SKM-1 treated with dmso at 0.1 percent for 144 hours (cell line): ENCODE data around the gene AGPAT2.

Experiments used
- DNase-seq: peaks from one replicate; lab custom pipeline; 2025; ENCODE audit not compliant: unreplicated experiment; lab: John Stamatoyannopoulos, UW

AGPAT2 gene

DNA sequence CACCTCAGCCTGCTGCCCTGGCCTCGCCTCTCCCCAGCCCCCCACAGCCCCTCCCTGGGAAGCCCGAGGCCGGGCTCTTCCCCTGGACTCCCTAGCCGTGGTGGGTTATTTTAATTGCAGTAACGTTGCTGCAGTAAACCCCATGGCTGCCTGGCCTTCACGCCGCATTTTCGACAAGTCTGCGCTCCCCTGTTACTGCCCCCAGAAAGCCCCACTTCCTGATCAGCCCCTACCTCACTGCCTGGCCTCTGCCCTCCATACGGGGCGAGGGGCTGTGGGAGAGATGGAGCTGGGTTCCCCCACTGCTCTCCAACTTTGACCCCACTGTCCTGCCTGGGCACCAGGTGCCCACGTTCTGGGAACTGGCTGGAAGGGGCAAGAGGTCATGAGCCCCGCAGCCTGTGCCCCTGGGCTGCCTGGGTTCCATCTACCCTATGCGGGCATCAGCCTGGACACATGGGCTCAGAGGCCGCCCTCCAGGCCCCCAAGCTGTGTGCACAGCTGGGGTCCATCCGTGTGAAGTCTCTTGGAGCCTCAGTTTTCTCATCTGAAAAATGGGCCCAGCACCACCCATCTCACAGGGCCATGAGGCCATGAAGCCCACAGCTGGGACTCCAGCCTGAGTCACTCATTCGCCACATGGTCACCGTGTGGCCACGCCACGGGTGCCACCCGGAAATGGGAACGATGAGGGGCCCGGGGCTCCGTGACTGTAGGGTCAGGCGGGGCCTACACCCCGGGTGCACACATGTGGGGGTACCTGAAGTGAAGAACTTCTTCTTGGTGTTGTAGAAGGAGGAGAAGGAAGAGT lies 13.1 kb downstream of the AGPAT2 start:
- no peak for DNase-seq

DNA sequence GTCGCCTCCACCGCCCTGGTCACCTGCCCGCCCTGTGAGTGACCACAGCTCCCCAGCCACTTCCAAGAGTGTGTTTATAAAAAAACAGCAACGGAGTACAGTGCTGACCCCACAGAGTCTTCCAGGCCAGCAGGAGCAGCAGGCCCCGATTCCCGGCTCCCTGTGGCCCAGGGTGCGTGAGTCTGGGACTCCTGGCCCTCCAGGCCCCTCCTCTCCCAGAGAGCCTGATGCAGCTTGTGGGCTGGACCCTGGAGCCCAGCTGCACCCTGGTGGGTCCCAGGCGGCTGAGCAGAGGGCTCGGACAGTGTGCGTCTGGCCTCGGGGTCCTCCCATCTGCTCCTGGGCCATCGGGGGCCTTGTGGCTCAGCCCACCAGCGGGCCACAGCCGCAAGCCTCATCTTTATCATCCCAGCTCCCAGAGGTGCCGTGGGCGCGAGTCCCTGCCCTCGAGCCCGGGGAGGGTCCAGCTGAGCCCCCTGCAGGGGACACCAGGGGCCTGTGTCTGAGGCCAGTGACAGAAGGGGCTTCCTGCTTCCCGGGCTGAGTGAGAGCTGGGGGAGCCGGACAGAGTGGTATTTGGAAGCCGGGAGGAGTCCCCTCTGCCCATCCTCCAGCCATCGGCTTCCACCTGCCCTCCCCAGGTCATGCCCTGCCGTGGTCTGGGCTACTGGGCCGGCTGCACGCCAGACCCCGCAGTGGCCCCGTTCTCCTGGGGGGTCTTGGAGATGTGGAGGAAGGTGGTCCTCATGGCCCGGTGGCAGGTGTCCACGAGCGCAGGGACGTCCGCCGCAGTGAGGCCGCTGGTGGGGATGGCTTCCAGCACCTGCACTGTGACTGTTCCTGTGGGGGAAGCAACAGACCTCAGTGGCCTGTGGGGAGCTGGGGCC lies 13.9 kb downstream of the AGPAT2 start:
- no peak for DNase-seq

DNA sequence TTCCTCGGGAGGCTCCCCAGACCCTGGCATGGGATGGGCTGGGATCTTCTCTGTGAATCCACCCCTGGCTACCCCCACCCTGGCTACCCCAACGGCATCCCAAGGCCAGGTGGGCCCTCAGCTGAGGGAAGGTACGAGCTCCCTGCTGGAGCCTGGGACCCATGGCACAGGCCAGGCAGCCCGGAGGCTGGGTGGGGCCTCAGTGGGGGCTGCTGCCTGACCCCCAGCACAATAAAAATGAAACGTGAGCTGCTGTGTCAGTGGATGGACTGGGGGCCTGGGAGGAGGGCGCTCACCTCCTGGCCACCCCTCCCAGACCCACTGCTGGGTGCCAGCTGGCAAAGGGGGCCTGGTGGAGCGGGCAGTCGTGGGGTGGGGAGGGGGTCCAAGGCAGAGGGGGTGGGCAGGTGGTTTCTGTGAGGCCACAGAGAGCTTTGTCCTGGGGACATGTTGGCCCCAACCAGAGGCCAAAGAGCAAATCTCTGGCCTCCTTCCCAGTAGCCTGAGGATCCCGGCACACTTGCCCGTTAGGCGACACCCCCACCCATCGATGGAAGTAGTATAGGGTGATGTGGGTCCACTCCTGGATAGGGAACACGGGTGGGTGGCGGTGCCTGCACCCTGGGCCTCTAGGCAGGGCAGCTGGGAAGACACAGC lies 14.7 kb downstream of the AGPAT2 start:
- no peak for DNase-seq

DNA sequence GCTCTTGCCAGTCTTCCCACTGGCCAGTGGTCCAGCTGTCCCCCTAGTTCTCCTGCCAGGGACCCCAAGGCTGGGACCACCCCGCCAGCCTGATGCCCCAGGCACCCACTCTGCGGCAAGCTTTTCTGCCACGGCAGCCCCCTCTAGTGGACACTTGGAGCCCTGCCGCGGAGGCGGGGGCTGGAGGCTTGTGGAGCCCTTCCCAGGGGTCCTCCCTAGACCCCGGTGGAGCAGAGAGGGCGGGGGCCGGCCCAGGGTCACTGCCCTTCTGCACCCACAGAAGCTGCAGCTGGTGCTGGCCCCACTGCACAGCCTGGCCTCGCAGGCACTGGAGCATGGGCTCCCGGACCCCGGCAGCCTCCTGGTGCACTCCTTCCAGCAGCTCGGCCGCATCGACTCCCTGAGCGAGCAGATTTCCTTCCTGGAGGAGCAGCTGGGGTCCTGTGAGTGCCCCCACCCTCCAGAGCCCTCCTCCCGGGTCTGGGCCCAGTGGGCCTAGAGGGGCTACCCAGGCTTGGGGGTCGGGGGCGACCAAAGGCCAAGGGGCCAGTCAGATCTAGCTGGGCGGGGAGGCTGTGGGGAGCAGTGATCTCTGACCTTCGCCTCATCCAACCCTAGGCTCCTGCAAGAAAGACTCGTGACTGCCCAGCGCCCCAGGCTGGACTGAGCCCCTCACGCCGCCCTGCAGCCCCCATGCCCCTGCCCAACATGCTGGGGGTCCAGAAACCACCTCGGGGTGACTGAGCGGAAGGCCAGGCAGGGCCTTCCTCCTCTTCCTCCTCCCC lies 15.4 kb downstream of the AGPAT2 start:
- DNase-seq, result no peak

DNA sequence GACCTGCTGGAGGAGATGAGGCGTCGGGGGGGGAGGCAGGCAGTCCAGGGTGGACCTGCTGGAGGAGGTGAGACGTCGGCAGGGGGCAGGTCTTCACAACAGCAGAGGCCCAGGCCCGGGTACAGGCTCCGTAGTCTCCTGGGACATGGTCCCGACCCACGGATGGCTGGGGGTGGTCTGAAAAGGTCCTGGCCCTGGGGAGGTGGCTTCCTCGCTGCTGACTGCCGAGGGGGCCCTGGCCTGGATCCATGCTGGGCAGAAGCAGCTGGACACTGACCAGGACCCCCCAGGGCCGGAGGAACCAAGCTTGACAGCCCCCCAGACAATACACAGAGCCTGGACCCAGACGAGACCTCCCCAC lies 16.0 kb downstream of the AGPAT2 start:
- no peak for DNase-seq

DNA sequence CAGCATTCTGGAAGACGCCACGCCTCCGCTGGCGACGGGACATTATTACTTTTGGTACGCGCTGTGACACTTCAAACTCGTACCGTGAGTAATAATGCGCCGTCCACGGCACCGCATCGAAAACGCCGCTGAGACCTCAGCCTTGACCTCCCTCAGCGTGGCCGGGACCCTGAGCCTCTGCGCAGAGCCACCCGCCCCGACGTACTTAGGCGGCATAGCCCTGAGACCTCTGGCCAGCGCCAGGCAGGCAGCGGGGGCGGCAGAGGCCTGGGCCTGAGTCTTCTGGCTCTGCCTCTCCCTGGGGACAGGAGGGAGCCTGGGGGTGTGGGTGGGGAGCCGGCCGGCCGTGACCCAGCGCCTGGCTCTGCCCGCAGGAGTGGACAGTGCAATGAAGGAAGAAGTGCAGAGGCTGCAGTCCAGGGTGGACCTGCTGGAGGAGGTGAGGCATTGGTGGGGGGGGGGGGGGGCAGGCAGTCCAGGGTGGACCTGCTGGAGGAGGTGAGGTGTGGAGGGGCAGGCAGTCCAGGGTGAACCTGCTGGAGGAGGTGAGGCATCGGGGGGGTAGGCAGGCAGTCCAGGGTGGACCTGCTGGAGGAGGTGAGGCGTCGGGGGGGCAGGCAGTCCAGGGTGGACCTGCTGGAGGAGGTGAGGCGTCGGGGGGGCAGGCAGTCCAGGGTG lies 16.5 kb downstream of the AGPAT2 start:
- DNase-seq, result no peak

DNA sequence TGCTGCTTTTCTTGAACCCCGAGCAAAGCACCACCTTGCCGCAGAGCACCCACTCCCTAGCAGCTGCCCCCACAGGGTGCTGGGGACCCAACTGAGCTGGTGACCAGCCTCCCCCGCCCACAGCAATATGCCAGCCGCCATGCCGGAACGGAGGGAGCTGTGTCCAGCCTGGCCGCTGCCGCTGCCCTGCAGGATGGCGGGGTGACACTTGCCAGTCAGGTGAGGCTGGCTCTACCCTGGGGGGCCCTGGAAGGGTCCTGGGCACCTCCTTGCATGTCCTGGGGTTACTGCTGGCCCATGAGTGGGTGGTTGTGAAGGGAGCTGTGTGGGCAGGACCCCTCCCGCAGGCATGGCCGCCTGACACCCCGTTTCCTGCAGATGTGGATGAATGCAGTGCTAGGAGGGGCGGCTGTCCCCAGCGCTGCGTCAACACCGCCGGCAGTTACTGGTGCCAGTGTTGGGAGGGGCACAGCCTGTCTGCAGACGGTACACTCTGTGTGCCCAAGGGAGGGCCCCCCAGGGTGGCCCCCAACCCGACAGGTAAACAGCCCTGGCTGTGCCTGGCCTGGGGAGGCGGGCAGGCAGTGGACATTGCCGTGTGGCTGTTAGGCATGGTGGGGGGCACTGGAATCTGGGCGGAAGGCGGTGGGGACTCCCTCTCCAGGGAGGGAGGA lies 17.3 kb downstream of the AGPAT2 start:
- no peak for DNase-seq

DNA sequence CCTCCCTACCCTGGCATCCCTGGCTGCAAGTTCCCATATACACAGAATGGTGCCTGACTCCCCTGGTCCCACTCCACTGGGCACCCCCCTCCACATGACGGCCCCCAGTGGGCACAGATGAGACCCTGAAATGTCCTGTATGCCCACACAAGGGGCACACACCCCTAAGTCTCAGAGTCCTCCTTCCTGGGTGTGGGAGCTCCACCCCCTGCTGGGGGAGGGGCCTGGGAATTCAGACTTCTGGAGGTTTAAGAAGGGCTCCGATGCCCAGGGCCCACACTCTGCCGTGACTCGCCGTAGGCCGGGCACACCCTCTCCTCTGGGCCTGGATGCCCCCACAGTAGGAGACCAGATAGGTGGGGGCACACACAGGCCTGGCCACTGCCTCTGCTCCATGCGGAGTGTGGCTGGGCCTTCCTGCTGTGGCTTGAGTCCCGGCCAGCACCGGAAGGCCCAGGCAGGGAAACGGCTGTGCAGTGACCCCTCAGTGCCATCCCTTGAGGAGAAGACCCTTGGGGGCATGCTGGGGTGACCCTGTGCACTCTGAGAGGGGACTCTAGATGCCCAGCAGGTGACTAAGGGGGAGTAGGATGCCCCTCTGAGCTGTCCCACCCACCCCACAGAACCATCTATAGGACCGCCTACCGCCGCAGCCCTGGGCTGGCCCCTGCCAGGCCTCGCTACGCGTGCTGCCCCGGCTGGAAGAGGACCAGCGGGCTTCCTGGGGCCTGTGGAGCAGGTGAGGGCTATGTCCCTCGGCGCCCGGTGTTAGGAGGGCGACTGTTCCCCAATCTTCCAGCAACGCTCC lies 18.1 kb downstream of the AGPAT2 start:
- no peak for DNase-seq

DNA sequence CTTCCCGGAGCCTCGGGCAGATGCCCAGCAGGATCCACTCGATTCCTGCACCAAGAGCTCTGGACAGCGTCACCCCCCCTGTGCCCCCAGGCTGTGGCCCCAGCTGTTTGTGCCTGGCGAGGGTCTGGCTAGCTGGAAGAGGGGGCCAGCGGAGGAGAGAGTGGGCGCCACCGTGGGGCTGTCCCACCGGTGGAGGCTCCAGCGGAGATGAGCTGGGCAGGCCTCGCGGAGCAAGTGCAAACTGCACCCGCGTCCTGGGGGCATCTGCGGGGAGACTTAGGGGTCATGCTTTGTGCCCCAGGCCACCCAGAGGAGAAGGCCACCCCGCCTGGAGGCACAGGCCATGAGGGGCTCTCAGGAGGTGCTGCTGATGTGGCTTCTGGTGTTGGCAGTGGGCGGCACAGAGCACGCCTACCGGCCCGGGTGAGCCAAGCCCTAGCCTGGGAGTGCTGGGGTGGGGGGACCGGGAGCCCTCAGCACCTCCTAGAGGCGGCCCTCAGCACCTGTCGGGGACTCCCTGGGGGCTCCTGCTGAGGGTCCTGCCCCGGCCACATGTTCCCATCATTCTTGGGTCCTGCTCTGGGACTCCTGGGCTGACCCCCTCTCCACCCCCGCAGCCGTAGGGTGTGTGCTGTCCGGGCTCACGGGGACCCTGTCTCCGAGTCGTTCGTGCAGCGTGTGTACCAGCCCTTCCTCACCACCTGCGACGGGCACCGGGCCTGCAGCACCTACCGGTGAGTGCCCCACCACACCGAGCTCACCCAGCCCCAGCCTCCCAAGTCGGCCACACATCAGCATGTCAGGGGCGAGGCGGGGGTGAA lies 19.1 kb downstream of the AGPAT2 start:
- DNase-seq, result no peak

DNA sequence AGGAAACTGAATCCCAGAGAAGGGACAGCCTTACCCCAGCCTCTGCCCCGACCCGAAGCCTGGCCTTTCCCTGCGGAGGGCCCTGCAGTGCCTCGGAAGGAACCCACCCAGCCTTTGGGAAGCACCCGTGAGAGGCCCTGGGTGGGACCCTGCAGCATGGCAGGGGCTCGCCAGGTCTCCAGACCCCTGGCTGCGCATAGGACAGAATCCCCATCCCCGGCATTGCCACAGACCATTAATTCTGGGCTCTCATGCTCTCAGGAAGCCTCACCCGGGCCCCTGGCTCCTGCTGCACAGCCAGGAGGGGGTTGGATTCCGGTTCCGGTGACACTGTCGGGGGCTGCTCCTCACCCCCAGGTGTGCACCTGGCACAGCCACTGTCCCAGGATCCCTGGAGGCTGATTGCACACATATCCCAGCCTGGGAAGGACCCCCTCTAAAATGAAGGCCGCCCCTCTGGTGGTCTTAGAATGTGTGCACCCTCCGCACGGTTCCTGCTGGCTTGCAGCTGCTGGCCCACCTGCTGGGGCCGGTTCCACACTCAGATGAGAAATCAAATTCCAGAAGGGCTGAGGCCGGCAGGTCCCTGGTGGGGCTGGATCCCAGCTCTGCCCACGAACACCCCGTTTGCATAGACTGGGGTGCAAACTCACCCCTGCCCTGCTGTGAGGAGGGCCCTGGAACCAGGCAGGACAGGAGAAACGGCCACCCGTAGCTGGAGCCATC lies 19.9 kb downstream of the AGPAT2 start:
- DNase-seq, result no peak

DNA sequence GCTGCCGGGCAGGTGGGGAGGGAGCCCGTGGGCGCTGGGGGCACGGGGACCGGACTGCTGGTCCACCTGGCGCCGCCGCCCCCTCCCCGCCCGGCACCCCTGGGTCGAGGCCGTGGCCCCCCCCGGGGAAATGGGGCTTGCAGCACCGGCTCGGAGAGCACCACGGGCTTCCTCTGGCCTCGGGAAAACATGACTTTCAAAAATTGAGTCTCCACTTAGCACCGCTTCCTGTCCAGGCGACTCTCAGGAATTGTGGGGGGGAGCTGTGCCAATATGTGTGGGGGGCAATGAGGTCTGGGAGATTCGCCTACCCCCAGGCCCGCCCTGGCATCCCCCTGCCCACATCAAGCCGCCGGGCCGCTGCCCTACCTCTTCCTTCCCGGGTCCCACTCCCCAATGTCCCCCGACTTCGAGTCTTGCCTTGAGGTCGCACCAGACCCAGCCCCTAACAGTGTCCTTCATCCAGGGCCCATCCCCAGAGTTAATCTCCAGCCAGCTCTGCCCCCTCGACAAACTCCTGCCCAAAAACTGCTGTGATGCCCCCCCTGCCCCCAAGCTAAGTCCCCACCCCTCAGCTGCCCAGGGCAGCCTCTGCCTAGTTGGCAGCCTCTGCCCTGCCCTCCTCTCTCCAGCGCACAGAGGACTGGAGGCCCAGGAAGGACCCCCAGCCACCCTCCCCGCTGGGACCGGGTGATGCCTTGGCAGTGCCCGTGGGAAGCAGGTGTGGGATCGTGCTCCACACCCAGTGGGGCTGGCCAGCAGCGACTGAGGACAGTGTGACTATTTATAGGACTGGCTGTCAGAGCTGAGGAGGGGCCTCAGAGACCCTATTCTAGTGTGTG lies 20.7 kb downstream of the AGPAT2 start:
- DNase-seq, result no peak

DNA sequence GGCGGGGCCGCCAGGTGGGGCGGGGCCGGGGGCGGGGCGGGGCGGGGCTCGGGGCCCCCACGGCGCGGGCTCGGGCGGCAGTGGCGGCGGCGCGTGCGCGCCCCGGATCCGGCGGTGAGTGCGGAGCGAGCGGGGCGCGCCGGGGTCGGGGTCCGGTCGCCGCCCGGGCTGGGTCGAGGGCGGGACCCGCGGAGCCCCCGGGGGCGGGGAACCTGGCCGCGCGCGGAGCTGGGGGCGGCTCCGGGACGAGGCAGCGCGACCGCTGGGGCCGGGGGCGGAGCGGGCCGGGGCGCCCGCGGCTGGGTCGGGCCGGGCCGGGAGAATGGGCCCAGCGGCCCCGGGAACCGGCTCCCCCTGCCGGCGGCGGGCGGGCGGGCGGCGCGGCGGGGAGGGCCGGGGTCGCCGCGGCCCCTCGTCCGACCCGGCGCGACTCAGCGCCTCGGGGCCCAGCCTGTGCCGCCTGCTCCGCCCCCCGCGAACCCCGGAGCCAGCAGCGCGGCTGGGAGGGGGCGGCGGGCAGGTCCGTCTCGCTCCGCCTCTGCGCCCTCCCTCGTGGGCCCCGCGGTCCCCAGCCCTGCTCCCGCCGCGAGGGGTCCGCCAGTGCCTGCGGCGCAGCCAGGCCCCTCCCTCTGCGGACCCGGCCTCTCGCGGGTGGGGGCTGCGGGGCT lies 21.4 kb downstream of the AGPAT2 start:
- no peak for DNase-seq

DNA sequence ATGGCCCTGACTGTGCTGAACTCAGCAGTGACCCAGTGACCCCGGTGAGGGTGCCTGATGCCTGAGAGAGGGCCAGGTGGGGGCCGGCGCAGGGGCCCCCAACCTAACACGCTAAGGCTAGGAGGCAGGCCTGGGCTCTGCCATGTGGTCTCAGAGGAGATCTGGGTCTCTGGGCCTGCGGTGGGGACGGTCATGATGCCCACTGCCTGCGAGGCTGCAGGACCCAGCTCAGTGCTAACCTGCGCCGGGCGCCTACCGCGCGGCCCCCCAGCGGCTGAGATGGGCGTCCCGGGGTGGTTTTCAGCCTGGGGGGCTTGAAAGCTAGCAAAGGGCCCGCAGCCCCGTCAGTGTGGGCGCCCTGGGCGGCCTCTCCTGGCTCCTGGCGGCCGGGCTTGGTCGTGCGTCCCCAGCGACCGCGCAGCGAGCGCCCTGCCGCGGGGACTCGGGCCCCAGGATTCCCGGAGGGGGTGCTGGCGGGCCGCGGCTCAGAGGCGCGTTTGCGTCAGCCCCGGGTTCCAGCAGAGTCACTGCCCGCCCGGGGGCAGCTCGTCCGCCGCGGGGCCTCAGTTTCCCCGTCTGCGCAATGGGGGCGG lies 22.1 kb downstream of the AGPAT2 start:
- no peak for DNase-seq

DNA sequence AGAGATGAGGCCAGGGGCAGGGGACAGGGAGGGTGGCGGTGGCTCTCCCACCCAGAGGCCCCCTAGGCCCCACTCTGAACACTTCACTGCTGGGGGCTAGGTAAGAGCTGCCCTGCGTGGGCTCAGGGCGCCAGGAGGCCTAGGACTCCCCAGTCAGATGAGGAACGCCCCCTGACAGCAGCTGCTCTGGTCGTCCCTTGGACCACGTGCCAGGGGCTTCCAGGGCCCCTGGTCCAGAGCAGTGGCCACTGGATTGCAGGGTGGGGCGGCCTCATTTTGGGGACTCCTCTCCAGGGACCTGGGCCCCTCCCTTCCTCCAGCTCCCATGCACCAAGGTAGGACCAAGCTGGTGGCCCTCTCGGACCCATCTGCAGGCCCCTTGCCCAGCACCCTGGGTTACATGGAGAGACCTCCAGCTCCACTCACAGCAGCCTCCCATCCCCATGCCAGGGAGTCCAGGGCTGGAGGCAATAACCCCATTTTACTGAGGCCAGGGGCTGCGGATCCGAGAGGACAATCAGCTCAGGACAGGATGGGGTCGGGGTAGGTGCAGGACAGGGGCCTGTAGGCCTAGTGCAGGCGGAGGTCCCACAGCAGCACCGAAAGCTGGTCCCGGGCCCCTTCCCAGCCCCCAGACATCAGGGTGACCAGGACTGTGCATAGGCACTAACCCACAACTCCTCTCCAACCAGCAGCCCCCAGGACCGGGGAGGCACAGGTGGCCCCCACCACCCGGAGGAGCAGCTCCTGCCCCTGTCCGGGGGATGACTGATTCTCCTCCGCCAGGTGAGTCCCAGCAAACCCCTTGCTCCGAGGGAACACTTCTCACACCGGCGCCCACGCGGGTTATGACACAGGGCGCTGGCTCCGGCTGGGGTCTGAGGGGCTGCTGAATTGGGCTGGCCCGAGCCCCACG lies 23.0 kb downstream of the AGPAT2 start:
- DNase-seq, result no peak
